PFSK-1 (cell line): ENCODE data around the gene MYO1G.

ENCODE experiments used
- FOXP2 ChIP-seq: optimal IDR thresholded peaks from 2 replicates; pipeline ENCODE3; 2011; ENCODE audit warnings: borderline replicate concordance, control low read depth, inconsistent platforms; ENCODE audit not compliant: insufficient read depth; ENCODE audit errors: extremely low read length, extremely low read depth
- POLR2AphosphoS5 ChIP-seq: IDR thresholded peaks from 2 replicates; pipeline ENCODE4 v1.6.1; 2012; ENCODE audit warnings: low read depth, mild to moderate bottlenecking, control low read depth, low read length, moderate library complexity
- REST ChIP-seq, 2 experiments: IDR thresholded peaks; 2 replicates each; pipeline versions ENCODE4 v1.6.1 to v1.8.0; 2011 to 2012; ENCODE audit warnings: low read depth in 2 of 2, low read length in 2 of 2, control low read depth in 1 of 2, inconsistent platforms in 1 of 2, mild to moderate bottlenecking in 1 of 2, moderate library complexity in 1 of 2; ENCODE audit not compliant: insufficient read depth in 1 of 2
- SIN3A ChIP-seq: IDR thresholded peaks from 2 replicates; pipeline ENCODE4 v1.6.1; 2012; ENCODE audit warnings: mild to moderate bottlenecking, low read length, moderate library complexity, borderline replicate concordance; ENCODE audit not compliant: insufficient read depth
- TAF1 ChIP-seq: IDR thresholded peaks from 2 replicates; pipeline ENCODE4 v1.6.1; 2012; ENCODE audit warnings: low read length, control low read depth, borderline replicate concordance; ENCODE audit not compliant: insufficient read depth

Gene MYO1G

GRCh38 chr7:44960011-44960580, 18.7 kb downstream of the MYO1G start:
- TF ChIP-seq REST (IDR thresholded peaks at IDR 0.05; ENCODE audit: insufficient read depth in 1 of 2, low read depth in 2 of 2, low read length in 2 of 2) (no peak), POLR2AphosphoS5 (no peak), FOXP2 (no peak), SIN3A (no peak), TAF1 (no peak)

- TF ChIP-seq TAF1, result no peak
These were observed 19.3 kb downstream of the MYO1G start for GRCh38 chr7:44959433-44959951.

DNA sequence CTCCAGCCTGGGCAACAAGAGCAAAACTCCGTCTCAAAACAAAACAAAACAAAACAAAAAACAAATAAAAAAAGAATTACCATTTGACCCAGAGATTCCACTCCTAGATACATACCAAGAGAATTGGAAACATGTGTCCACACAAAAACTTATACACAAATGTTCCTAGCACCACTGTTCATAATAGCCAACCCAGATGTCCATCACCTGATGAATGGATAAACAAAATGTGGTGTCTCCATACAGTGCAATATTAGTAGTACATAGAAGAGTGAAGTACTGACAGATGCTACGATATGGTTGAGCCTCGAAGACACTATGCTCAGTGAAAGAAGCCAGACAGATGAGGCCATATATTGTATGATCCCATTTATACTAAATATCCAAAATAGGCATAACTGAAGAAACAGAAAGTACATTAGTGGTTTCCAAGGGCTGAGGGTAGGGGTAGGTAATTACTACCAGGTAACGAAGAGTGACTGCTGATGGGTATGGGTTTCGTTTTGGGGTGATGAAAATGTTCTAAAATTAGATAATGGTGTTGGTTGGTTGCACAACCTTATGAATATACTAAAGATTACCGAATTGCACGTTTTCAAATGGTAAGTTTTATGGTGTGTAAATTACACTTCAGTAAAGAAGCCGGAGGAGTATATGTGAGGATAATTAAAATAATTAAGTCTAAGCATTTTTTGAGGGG, 20.0 kb downstream of the MYO1G start:
- no peak for TF ChIP-seq POLR2AphosphoS5

- TF ChIP-seq FOXP2 (no peak), TAF1 (no peak), SIN3A (no peak), POLR2AphosphoS5 (no peak), REST (IDR thresholded peaks at IDR 0.05; ENCODE audit: insufficient read depth in 1 of 2, low read depth in 2 of 2, low read length in 2 of 2) (no peak)
These were observed 22.6 kb downstream of the MYO1G start for GRCh38 chr7:44956157-44956766.

DNA sequence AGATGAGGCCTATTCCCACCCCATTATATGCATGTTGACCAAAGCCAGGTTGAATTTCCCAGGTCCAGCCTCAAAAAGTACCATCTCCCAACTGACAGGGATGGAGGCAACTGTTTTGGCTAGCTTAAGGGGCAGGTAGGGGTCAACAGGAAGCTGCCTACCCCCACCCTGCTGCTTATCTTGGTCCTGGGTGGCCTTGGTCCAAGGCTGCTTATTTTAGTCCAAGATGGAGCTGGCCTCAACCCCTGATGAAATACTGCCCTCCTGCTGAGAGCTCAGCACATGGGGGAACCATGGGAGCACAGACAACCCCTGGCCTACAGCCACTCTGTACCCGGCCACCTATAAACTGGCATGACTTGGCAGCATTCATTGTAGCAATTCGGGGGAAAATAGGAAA, 23.1 kb downstream of the MYO1G start:
- TF ChIP-seq SIN3A (no peak), REST (IDR thresholded peaks at IDR 0.05; ENCODE audit: insufficient read depth in 1 of 2, low read depth in 2 of 2, low read length in 2 of 2) (no peak), FOXP2 (no peak), TAF1 (no peak), POLR2AphosphoS5 (no peak)

DNA sequence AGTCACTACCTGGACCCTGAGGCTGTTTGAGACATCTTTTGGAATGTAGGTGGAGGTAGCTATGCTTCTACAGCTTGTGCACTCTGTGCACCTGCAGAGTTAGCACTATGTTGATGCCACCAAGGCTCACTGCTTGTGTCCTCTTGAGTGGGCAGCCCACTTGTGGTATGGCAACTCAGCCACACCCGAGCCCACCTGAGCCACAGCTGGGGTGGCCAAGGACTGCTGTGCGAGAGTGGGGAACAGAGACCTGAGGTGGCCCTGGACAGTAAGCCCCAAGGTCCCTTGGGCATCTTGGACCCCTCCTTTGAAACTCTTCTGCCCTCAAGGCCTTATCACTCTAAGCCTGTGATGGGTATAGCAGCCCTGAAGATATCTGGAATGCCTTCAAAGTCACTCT, 25.7 kb downstream of the MYO1G start:
- TF ChIP-seq POLR2AphosphoS5, result no peak
- TF ChIP-seq REST (IDR thresholded peaks at IDR 0.05; ENCODE audit: insufficient read depth in 1 of 2, low read depth in 2 of 2, low read length in 2 of 2), result no peak
- TF ChIP-seq SIN3A, result no peak
